Activated naive CD4-positive, alpha-beta T cell treated with anti-CD3 and anti-CD28 coated beads for 36 hours (primary cell): ENCODE results near the gene CTSV. TPM values are rescaled to one million over a fixed set of nuclear protein-coding genes. Genes with fewer than 3 reads are reported as not detected.
"Not testable (repeated sequence)": the region's sequence is repeated elsewhere in the genome, so short reads cannot be mapped to it uniquely, and the experiment has no call there.

Experiments
- CTCF ChIA-PET: fragments of 350-600 bp; sonication (Branson Sonifier 250); formaldehyde crosslinking; loops from one replicate; lab custom pipeline; 2021; ENCODE audit warnings: antibody characterized with exemption; lab: Charles Lee
- DNase-seq: peaks from one replicate; pipeline ENCODE4 v3.0.0-alpha.2; 2020
- H3K27ac Mint-ChIP-seq: one replicate; pipeline ENCODE4 v1.8.0; 2021; ENCODE audit warnings: mild to moderate bottlenecking, mixed read lengths
- H3K27me3 Mint-ChIP-seq: one replicate; pipeline ENCODE4 v1.8.0; 2021; ENCODE audit warnings: low read depth, mixed read lengths
- H3K36me3 Mint-ChIP-seq: one replicate; pipeline ENCODE4 v1.8.0; 2021; ENCODE audit warnings: low read depth, mixed read lengths
- H3K4me1 Mint-ChIP-seq: one replicate; pipeline ENCODE4 v1.8.0; 2021; ENCODE audit warnings: low read depth, mixed read lengths
- H3K4me3 Mint-ChIP-seq: one replicate; pipeline ENCODE4 v1.8.0; 2021; ENCODE audit warnings: mild to moderate bottlenecking, moderate library complexity, mixed read lengths
- H3K9me3 Mint-ChIP-seq: one replicate; pipeline ENCODE4 v1.8.0; 2021; ENCODE audit warnings: mixed read lengths
- intact Hi-C: fragments of 100-400 bp; cut with micrococcal nuclease; formaldehyde crosslinking; loops from one replicate; pipeline ENCODE4 v1.15.1; 2023
- total RNA-seq, 2 experiments: library from RNA; stranded (reverse); gene quantifications; one replicate each; pipeline ENCODE4 v1.2.3, GENCODE V29; 2021

CTSV gene
- total RNA-seq, 2 experiments from 2014 or later: 0.95 to 1.2 TPM

GRCh38 chr9:97013151-97014132, 25.5 kb downstream of the CTSV start:
- peak overlapping the region; percentile 89 for H3K27ac Mint-ChIP-seq
- H3K9me3 Mint-ChIP-seq: not testable (repeated sequence)
- peak overlapping the region; percentile 88 for H3K4me3 Mint-ChIP-seq

GRCh38 chr9:97012617-97013016, 26.3 kb downstream of the CTSV start:
- intact Hi-C loops: loop anchor here (2.0 kb wide), 2 partner anchors 50 to 226 kb away; no protein-coding TSS in a partner anchor
- H3K4me1 Mint-ChIP-seq, H3K27me3 Mint-ChIP-seq: not testable (repeated sequence)

More at GRCh38 chr9:97013151-97014132, 25.5 kb downstream of the CTSV start:
- CTCF ChIA-PET, H3K4me1 Mint-ChIP-seq, H3K27me3 Mint-ChIP-seq, H3K36me3 Mint-ChIP-seq: not testable (repeated sequence)
- intact Hi-C loops: loop anchor here (2.0 kb wide), 2 partner anchors 49 to 225 kb away; no protein-coding TSS in a partner anchor
- DNase-seq: peak; percentile 87

GRCh38 chr9:97002195-97002594, 36.7 kb downstream of the CTSV start:
- H3K27ac Mint-ChIP-seq, H3K9me3 Mint-ChIP-seq, CTCF ChIA-PET, H3K36me3 Mint-ChIP-seq, DNase-seq, H3K4me3 Mint-ChIP-seq, intact Hi-C loops, H3K27me3 Mint-ChIP-seq: not testable (repeated sequence)
- H3K4me1 Mint-ChIP-seq: peaks cover 51% of the 10 kb centered on the region

More at GRCh38 chr9:97012617-97013016, 26.3 kb downstream of the CTSV start:
- CTCF ChIA-PET, H3K36me3 Mint-ChIP-seq, DNase-seq, H3K9me3 Mint-ChIP-seq: not testable (repeated sequence)
- Mint-ChIP-seq H3K4me3 (peak overlapping the region; percentile 88), H3K27ac (peak overlapping the region; percentile 82)

GRCh38 chr9:97001338-97001737, 37.6 kb downstream of the CTSV start:
- H3K27me3 Mint-ChIP-seq, CTCF ChIA-PET, H3K9me3 Mint-ChIP-seq, H3K4me3 Mint-ChIP-seq, DNase-seq, intact Hi-C loops, H3K36me3 Mint-ChIP-seq, H3K27ac Mint-ChIP-seq: not testable (repeated sequence)
- H3K4me1 Mint-ChIP-seq: peaks cover 53% of the 10 kb centered on the region

- intact Hi-C loops, DNase-seq, H3K4me3 Mint-ChIP-seq, H3K36me3 Mint-ChIP-seq, CTCF ChIA-PET, H3K9me3 Mint-ChIP-seq, H3K27me3 Mint-ChIP-seq: not testable (repeated sequence)
- Mint-ChIP-seq H3K27ac (peak overlapping the region; percentile 75), H3K4me1 (peaks cover 59% of the 10 kb centered on the region)
Observed at GRCh38 chr9:97000139-97000787, 38.7 kb downstream of the CTSV start.

GRCh38 chr9:96999733-97000132, 39.2 kb downstream of the CTSV start:
- H3K4me1 Mint-ChIP-seq: peaks cover 59% of the 10 kb centered on the region
- H3K9me3 Mint-ChIP-seq, DNase-seq, H3K27me3 Mint-ChIP-seq, H3K27ac Mint-ChIP-seq, CTCF ChIA-PET, H3K4me3 Mint-ChIP-seq, H3K36me3 Mint-ChIP-seq, intact Hi-C loops: not testable (repeated sequence)

- H3K27me3 Mint-ChIP-seq, CTCF ChIA-PET, DNase-seq, H3K27ac Mint-ChIP-seq, H3K36me3 Mint-ChIP-seq, intact Hi-C loops, H3K9me3 Mint-ChIP-seq, H3K4me3 Mint-ChIP-seq: not testable (repeated sequence)
- peaks cover 45% of the 10 kb centered on the region for H3K4me1 Mint-ChIP-seq
Observed at GRCh38 chr9:96997009-96997701, 41.8 kb downstream of the CTSV start.

- H3K36me3 Mint-ChIP-seq, CTCF ChIA-PET, intact Hi-C loops, H3K4me3 Mint-ChIP-seq, H3K27ac Mint-ChIP-seq, H3K27me3 Mint-ChIP-seq, H3K9me3 Mint-ChIP-seq, DNase-seq: not testable (repeated sequence)
- peaks cover 38% of the 10 kb centered on the region for H3K4me1 Mint-ChIP-seq
Observed at GRCh38 chr9:96994531-96995016, 44.4 kb downstream of the CTSV start.

- not testable (repeated sequence) for H3K27ac Mint-ChIP-seq, DNase-seq
Observed at GRCh38 chr9:96992303-96992702, 46.6 kb downstream of the CTSV start.

GRCh38 chr9:96989747-96990318, 49.1 kb downstream of the CTSV start:
- DNase-seq, H3K9me3 Mint-ChIP-seq, H3K27ac Mint-ChIP-seq, intact Hi-C loops, H3K36me3 Mint-ChIP-seq, H3K27me3 Mint-ChIP-seq, CTCF ChIA-PET, H3K4me3 Mint-ChIP-seq: not testable (repeated sequence)
- peaks cover 32% of the 10 kb centered on the region for H3K4me1 Mint-ChIP-seq

More at GRCh38 chr9:96992303-96992702, 46.6 kb downstream of the CTSV start:
- H3K27me3 Mint-ChIP-seq, H3K4me3 Mint-ChIP-seq, CTCF ChIA-PET, H3K36me3 Mint-ChIP-seq, intact Hi-C loops, H3K9me3 Mint-ChIP-seq: not testable (repeated sequence)
- H3K4me1 Mint-ChIP-seq: peaks cover 35% of the 10 kb centered on the region

- H3K27me3 Mint-ChIP-seq, DNase-seq, H3K36me3 Mint-ChIP-seq, CTCF ChIA-PET, H3K9me3 Mint-ChIP-seq, H3K27ac Mint-ChIP-seq, intact Hi-C loops, H3K4me3 Mint-ChIP-seq: not testable (repeated sequence)
- H3K4me1 Mint-ChIP-seq: peaks cover 14% of the 10 kb centered on the region
Observed at GRCh38 chr9:96984887-96985286, 54.1 kb downstream of the CTSV start.

GRCh38 chr9:96984139-96984538, 54.8 kb downstream of the CTSV start:
- H3K4me3 Mint-ChIP-seq, H3K27me3 Mint-ChIP-seq, H3K36me3 Mint-ChIP-seq, H3K27ac Mint-ChIP-seq, intact Hi-C loops, CTCF ChIA-PET, DNase-seq, H3K9me3 Mint-ChIP-seq: not testable (repeated sequence)
- H3K4me1 Mint-ChIP-seq: peaks cover 12% of the 10 kb centered on the region
